KOPT-K1 (cell line): Measurements from ENCODE around the gene MAGEA8.
"Not testable (repeated sequence)": the region's sequence is repeated elsewhere in the genome, so short reads cannot be mapped to it uniquely, and the experiment has no call there.

ENCODE experiments used
- H3K27ac ChIP-seq: fragments of 200-600 bp; sonication (generic); 2 replicates; pipeline ENCODE4 v1.5.1; 2016; ENCODE audit warnings: antibody characterized with exemption, mild to moderate bottlenecking, low read depth, low read length; ENCODE audit not compliant: poor library complexity, severe bottlenecking
- H3K36me3 ChIP-seq: fragments of 200-600 bp; sonication (generic); 2 replicates; pipeline ENCODE4 v1.5.1; 2017; ENCODE audit warnings: antibody characterized with exemption, mild to moderate bottlenecking, low read length, moderate library complexity; ENCODE audit not compliant: insufficient read depth
- H3K9me3 ChIP-seq: fragments of 200-600 bp; sonication (generic); 2 replicates; pipeline ENCODE4 v1.5.1; 2017; ENCODE audit warnings: antibody characterized with exemption, low read length, mild to moderate bottlenecking; ENCODE audit not compliant: insufficient read depth, poor library complexity, severe bottlenecking

The MAGEA8 gene

GRCh38 chrX:149927245-149927963 lies 46.4 kb downstream of the MAGEA8 start:
- not testable (repeated sequence) for H3K36me3 ChIP-seq, H3K9me3 ChIP-seq, H3K27ac ChIP-seq

- H3K27ac ChIP-seq, H3K36me3 ChIP-seq, H3K9me3 ChIP-seq: not testable (repeated sequence)
These were observed 46.9 kb downstream of the MAGEA8 start for GRCh38 chrX:149927964-149928258.

- not testable (repeated sequence) for H3K9me3 ChIP-seq, H3K36me3 ChIP-seq, H3K27ac ChIP-seq
These were observed 47.7 kb downstream of the MAGEA8 start for GRCh38 chrX:149928635-149929034.

- H3K9me3 ChIP-seq, H3K36me3 ChIP-seq, H3K27ac ChIP-seq: not testable (repeated sequence)
These were observed 48.4 kb downstream of the MAGEA8 start, which contains the start of gene HSFX4 for GRCh38 chrX:149929400-149929799. Gene HSFX4 (plus strand): TSS chrX:149929573. CDS start chrX:149929645, 72 bp downstream.

GRCh38 chrX:149931355-149931754 lies 50.4 kb downstream of the MAGEA8 start:
- H3K27ac ChIP-seq, H3K9me3 ChIP-seq: not testable (repeated sequence)
- peaks cover 11% of the 10 kb centered on the region; the same call in 1 of the 2 replicates for H3K36me3 ChIP-seq

- not testable (repeated sequence) for H3K9me3 ChIP-seq, H3K27ac ChIP-seq
- H3K36me3 ChIP-seq: peaks cover 11% of the 10 kb centered on the region; the same call in 1 of the 2 replicates
These were observed 51.2 kb downstream of the MAGEA8 start for GRCh38 chrX:149932150-149932549.

GRCh38 chrX:149932970-149933369 lies 52.0 kb downstream of the MAGEA8 start:
- H3K36me3 ChIP-seq: peaks cover 11% of the 10 kb centered on the region; the same call in 1 of the 2 replicates
- not testable (repeated sequence) for H3K27ac ChIP-seq, H3K9me3 ChIP-seq

- H3K36me3 ChIP-seq: peaks cover 11% of the 10 kb centered on the region; the same call in 1 of the 2 replicates
- not testable (repeated sequence) for H3K27ac ChIP-seq, H3K9me3 ChIP-seq
These were observed 52.6 kb downstream of the MAGEA8 start for GRCh38 chrX:149933547-149933946.
